ENCODE results near the gene RIMS3. TPM values are rescaled to one million over a fixed set of nuclear protein-coding genes. Genes with fewer than 3 reads are reported as not detected.

RIMS3 gene
- polyA plus RNA-seq, 2 donors: 0.35 to 0.56 TPM

DNA sequence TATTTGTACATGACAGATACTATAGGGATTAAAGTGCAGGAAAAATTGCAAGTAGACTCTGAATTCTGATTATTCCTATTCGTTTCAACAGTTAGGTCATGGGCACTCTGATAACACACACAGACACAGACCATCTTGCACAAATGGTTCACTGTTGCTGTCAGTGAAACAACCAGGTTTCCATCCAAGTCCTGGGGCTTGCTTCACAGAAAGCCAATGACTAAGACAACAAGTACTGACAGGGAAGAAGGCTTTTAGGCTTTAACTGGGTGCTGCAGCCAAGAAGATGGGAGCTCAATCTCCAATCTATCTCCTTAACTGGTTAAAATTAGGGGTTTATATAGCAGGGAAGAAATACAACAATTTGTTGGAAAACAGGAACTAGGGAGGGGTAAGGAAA lies 57.6 kb downstream of the RIMS3 start:
- WGBS, 2 donors: 38 to 46% methylated on average over 1 of the region's 1 CpG
- Histone ChIP-seq H3K36me3 (ENCODE audit: control insufficient read depth in 2 of 2, insufficient read depth in 2 of 2, low read length in 1 of 2) (no peaks in the 10 kb centered on the region), H3K27ac (ENCODE audit: low read depth in 2 of 2, low read length in 1 of 2) (no peak overlapping the region), H3K9me3 (ENCODE audit: control insufficient read depth in 2 of 2, insufficient read depth in 1 of 2, low read depth in 1 of 2, low read length in 1 of 2) (no peaks in the 10 kb centered on the region), H3K4me1 (ENCODE audit: control insufficient read depth in 2 of 2, insufficient read depth in 2 of 2, low read length in 1 of 2) (peaks cover 0 to 5% of the 10 kb centered on the region in 2 donors), H3K27me3 (ENCODE audit: control insufficient read depth in 1 of 2, insufficient read depth in 2 of 2, low read length in 2 of 2) (no peaks in the 10 kb centered on the region), H3K4me3 (ENCODE audit: low read depth in 1 of 2, low read length in 2 of 2) (no peak overlapping the region)

DNA sequence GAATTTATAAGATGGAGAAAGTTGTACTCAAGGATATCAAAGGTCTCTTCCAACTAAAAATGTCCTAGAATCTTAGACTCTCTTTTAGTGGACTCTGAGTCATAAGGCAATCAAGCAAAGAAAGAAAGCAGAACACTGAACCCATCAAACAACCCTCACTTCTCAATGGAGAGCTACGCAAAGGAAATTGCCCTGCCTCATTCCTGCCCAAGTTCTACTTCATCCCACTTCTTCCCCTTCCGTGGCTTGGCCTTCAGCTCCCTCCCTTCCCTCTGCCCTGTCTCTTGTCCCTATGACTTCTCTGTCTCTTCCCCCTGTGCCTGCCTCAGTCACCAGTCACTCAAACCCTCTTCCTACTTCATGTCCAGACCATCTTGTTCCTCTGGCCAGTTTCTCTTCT lies 58.5 kb downstream of the RIMS3 start:
- WGBS, 2 donors: 81 to 86% methylated on average over 2 of the region's 2 CpGs
- H3K4me3 ChIP-seq (ENCODE audit: low read depth in 1 of 2, low read length in 2 of 2): no peak overlapping the region
- no peaks in the 10 kb centered on the region for H3K36me3 ChIP-seq (ENCODE audit: control insufficient read depth in 2 of 2, insufficient read depth in 2 of 2, low read length in 1 of 2)
- H3K27me3 ChIP-seq (ENCODE audit: control insufficient read depth in 1 of 2, insufficient read depth in 2 of 2, low read length in 2 of 2): no peaks in the 10 kb centered on the region
- H3K9me3 ChIP-seq (ENCODE audit: control insufficient read depth in 2 of 2, insufficient read depth in 1 of 2, low read depth in 1 of 2, low read length in 1 of 2): no peaks in the 10 kb centered on the region
- H3K27ac ChIP-seq (ENCODE audit: low read depth in 2 of 2, low read length in 1 of 2): no peak overlapping the region
- no peaks in the 10 kb centered on the region for H3K4me1 ChIP-seq (ENCODE audit: control insufficient read depth in 2 of 2, insufficient read depth in 2 of 2, low read length in 1 of 2)

GRCh38 chr1:40606194-40606593 lies 59.3 kb downstream of the RIMS3 start:
- Histone ChIP-seq H3K36me3 (ENCODE audit: control insufficient read depth in 2 of 2, insufficient read depth in 2 of 2, low read length in 1 of 2) (no peaks in the 10 kb centered on the region), H3K27ac (ENCODE audit: low read depth in 2 of 2, low read length in 1 of 2) (no peak overlapping the region), H3K9me3 (ENCODE audit: control insufficient read depth in 2 of 2, insufficient read depth in 1 of 2, low read depth in 1 of 2, low read length in 1 of 2) (no peaks in the 10 kb centered on the region), H3K4me3 (ENCODE audit: low read depth in 1 of 2, low read length in 2 of 2) (no peak overlapping the region), H3K27me3 (ENCODE audit: control insufficient read depth in 1 of 2, insufficient read depth in 2 of 2, low read length in 2 of 2) (no peaks in the 10 kb centered on the region), H3K4me1 (ENCODE audit: control insufficient read depth in 2 of 2, insufficient read depth in 2 of 2, low read length in 1 of 2) (no peaks in the 10 kb centered on the region)
- WGBS, 2 donors: 68 to 74% methylated on average over 3 of the region's 3 CpGs

- Histone ChIP-seq H3K27me3 (ENCODE audit: control insufficient read depth in 1 of 2, insufficient read depth in 2 of 2, low read length in 2 of 2) (no peaks in the 10 kb centered on the region), H3K4me1 (ENCODE audit: control insufficient read depth in 2 of 2, insufficient read depth in 2 of 2, low read length in 1 of 2) (no peaks in the 10 kb centered on the region), H3K9me3 (ENCODE audit: control insufficient read depth in 2 of 2, insufficient read depth in 1 of 2, low read depth in 1 of 2, low read length in 1 of 2) (no peaks in the 10 kb centered on the region), H3K36me3 (ENCODE audit: control insufficient read depth in 2 of 2, insufficient read depth in 2 of 2, low read length in 1 of 2) (no peaks in the 10 kb centered on the region), H3K4me3 (ENCODE audit: low read depth in 1 of 2, low read length in 2 of 2) (no peak overlapping the region), H3K27ac (ENCODE audit: low read depth in 2 of 2, low read length in 1 of 2) (no peak overlapping the region)
- 91 to 94% methylated on average over 1 of the region's 1 CpG for WGBS, 2 donors
Measured at GRCh38 chr1:40599926-40600325, 65.6 kb downstream of the RIMS3 start.

DNA sequence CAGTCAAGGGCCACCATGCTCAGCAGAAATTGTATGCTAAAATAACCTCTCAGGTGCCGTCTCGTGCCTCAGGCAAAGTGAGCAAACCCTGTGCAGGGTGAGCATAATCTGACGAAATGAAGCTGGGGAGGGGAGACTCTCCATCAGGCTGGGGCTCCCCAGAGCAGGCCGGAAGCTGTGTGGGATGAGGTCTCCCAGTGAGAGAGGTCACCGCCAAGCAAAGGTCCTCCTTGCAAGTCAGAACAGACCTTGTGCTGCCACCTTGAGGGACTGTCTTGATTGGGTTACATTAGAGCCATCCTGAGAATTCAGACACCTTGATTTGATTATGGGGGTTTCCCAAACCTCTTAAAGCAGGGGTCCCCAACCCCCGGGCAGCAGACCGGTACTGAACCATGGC lies 69.9 kb downstream of the RIMS3 start:
- H3K36me3 ChIP-seq (ENCODE audit: control insufficient read depth in 2 of 2, insufficient read depth in 2 of 2, low read length in 1 of 2): no peaks in the 10 kb centered on the region
- H3K27ac ChIP-seq (ENCODE audit: low read depth in 2 of 2, low read length in 1 of 2): no peak overlapping the region
- no peaks in the 10 kb centered on the region for H3K27me3 ChIP-seq (ENCODE audit: control insufficient read depth in 1 of 2, insufficient read depth in 2 of 2, low read length in 2 of 2)
- WGBS, 2 donors: 82 to 92% methylated on average over 7 of the region's 7 CpGs
- H3K4me3 ChIP-seq (ENCODE audit: low read depth in 1 of 2, low read length in 2 of 2): no peak overlapping the region
- no peaks in the 10 kb centered on the region for H3K9me3 ChIP-seq (ENCODE audit: control insufficient read depth in 2 of 2, insufficient read depth in 1 of 2, low read depth in 1 of 2, low read length in 1 of 2)
- no peaks in the 10 kb centered on the region for H3K4me1 ChIP-seq (ENCODE audit: control insufficient read depth in 2 of 2, insufficient read depth in 2 of 2, low read length in 1 of 2)

DNA sequence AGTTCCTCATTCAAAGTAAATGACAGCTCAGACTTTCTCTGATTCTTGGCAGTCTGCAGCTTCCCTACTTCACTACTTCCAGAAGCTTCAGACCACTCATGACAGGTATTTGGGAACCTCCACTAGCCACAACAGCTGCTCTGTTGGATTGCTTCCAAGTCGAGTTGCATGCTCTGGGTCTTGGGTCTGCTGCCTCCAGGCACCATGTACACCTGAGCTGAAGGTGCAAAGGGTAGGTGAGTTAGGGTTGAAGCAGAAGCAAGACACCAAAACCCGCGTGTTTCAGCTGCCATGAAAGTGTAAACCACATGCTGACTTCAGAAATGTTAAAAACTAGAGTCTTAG lies 71.3 kb downstream of the RIMS3 start:
- 50 to 56% methylated on average over 3 of the region's 3 CpGs for WGBS, 2 donors

GRCh38 chr1:40593449-40594186 lies 71.9 kb downstream of the RIMS3 start:
- WGBS, 2 donors: 39 to 43% methylated on average over 8 of the region's 8 CpGs
- Histone ChIP-seq H3K4me3 (ENCODE audit: low read depth in 1 of 2, low read length in 2 of 2) (no peak overlapping the region), H3K9me3 (ENCODE audit: control insufficient read depth in 2 of 2, insufficient read depth in 1 of 2, low read depth in 1 of 2, low read length in 1 of 2) (no peaks in the 10 kb centered on the region), H3K36me3 (ENCODE audit: control insufficient read depth in 2 of 2, insufficient read depth in 2 of 2, low read length in 1 of 2) (no peaks in the 10 kb centered on the region), H3K4me1 (ENCODE audit: control insufficient read depth in 2 of 2, insufficient read depth in 2 of 2, low read length in 1 of 2) (no peaks in the 10 kb centered on the region), H3K27ac (ENCODE audit: low read depth in 2 of 2, low read length in 1 of 2) (no peak overlapping the region), H3K27me3 (ENCODE audit: control insufficient read depth in 1 of 2, insufficient read depth in 2 of 2, low read length in 2 of 2) (no peaks in the 10 kb centered on the region)

More for the DNA sequence above, 71.3 kb downstream of the RIMS3 start:
- Histone ChIP-seq H3K9me3 (ENCODE audit: control insufficient read depth in 2 of 2, insufficient read depth in 1 of 2, low read depth in 1 of 2, low read length in 1 of 2) (no peaks in the 10 kb centered on the region), H3K27ac (ENCODE audit: low read depth in 2 of 2, low read length in 1 of 2) (no peak overlapping the region), H3K4me1 (ENCODE audit: control insufficient read depth in 2 of 2, insufficient read depth in 2 of 2, low read length in 1 of 2) (no peaks in the 10 kb centered on the region), H3K4me3 (ENCODE audit: low read depth in 1 of 2, low read length in 2 of 2) (no peak overlapping the region), H3K36me3 (ENCODE audit: control insufficient read depth in 2 of 2, insufficient read depth in 2 of 2, low read length in 1 of 2) (no peaks in the 10 kb centered on the region), H3K27me3 (ENCODE audit: control insufficient read depth in 1 of 2, insufficient read depth in 2 of 2, low read length in 2 of 2) (no peaks in the 10 kb centered on the region)

DNA sequence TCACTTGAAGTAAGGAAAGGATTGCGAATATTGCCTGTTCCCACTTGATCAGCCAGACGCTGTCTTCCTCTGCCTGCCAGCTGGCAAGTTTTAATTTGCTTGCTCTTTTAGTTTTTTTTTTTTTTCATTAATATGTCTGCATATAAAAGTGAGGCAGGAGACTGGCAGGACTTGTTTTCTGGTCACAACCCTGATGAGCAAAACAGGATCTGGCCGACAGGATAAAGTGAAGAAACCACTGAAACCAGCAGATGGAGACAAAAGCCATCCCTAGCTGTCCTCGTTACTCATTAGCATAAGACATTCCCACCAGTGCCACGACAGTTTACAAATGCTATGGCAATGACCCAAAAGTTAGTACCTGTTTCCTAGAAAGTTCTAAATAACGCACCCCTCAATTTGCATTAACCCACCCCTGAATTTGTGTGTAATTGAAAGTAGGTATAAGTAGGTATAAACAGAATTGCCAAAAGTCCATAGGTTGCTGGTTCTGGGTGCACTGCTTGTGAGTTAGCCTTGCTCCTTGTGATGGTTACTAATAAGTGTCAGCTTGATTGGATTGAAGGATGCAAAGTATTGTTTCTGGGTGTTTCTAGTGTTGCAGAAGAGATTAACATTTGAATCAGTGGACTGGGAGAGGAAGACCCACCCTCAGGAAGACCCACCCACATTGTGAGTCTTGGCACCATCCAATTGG lies 73.2 kb downstream of the RIMS3 start:
- Histone ChIP-seq H3K27ac (ENCODE audit: low read depth in 2 of 2, low read length in 1 of 2) (no peak overlapping the region), H3K36me3 (ENCODE audit: control insufficient read depth in 2 of 2, insufficient read depth in 2 of 2, low read length in 1 of 2) (no peaks in the 10 kb centered on the region), H3K27me3 (ENCODE audit: control insufficient read depth in 1 of 2, insufficient read depth in 2 of 2, low read length in 2 of 2) (no peaks in the 10 kb centered on the region), H3K4me3 (ENCODE audit: low read depth in 1 of 2, low read length in 2 of 2) (no peak overlapping the region), H3K9me3 (ENCODE audit: control insufficient read depth in 2 of 2, insufficient read depth in 1 of 2, low read depth in 1 of 2, low read length in 1 of 2) (no peaks in the 10 kb centered on the region), H3K4me1 (ENCODE audit: control insufficient read depth in 2 of 2, insufficient read depth in 2 of 2, low read length in 1 of 2) (no peaks in the 10 kb centered on the region)
- 25 to 34% methylated on average over 6 of the region's 6 CpGs for WGBS, 2 donors

GRCh38 chr1:40588586-40588985 lies 76.9 kb downstream of the RIMS3 start:
- H3K36me3 ChIP-seq (ENCODE audit: control insufficient read depth in 2 of 2, insufficient read depth in 2 of 2, low read length in 1 of 2): no peaks in the 10 kb centered on the region
- 72 to 74% methylated on average over 2 of the region's 2 CpGs for WGBS, 2 donors
- H3K27ac ChIP-seq (ENCODE audit: low read depth in 2 of 2, low read length in 1 of 2): no peak overlapping the region
- H3K27me3 ChIP-seq (ENCODE audit: control insufficient read depth in 1 of 2, insufficient read depth in 2 of 2, low read length in 2 of 2): no peaks in the 10 kb centered on the region
- H3K9me3 ChIP-seq (ENCODE audit: control insufficient read depth in 2 of 2, insufficient read depth in 1 of 2, low read depth in 1 of 2, low read length in 1 of 2): no peaks in the 10 kb centered on the region
- no peaks in the 10 kb centered on the region for H3K4me1 ChIP-seq (ENCODE audit: control insufficient read depth in 2 of 2, insufficient read depth in 2 of 2, low read length in 1 of 2)
- no peak overlapping the region for H3K4me3 ChIP-seq (ENCODE audit: low read depth in 1 of 2, low read length in 2 of 2)

DNA sequence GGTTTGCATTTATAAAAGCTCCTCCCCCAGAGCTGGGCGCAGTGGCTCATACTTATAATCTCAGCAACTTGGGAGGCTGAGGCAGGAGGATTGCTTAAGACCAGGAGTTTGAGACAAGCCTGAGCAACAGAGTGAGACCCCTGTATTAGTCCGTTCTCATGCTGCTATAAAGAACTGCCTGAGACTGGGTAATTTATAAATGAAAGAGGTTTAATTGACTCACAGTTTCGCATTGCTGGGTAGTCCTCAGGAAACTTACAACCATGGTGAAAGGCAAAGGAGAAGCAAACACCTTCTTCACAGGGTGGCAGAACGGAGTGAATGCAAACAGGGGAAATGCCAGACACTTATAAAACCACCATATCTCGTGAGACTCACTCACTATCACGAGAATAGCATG lies 81.5 kb downstream of the RIMS3 start:
- Histone ChIP-seq H3K4me1 (ENCODE audit: control insufficient read depth in 2 of 2, insufficient read depth in 2 of 2, low read length in 1 of 2) (no peaks in the 10 kb centered on the region), H3K27ac (ENCODE audit: low read depth in 2 of 2, low read length in 1 of 2) (no peak overlapping the region), H3K36me3 (ENCODE audit: control insufficient read depth in 2 of 2, insufficient read depth in 2 of 2, low read length in 1 of 2) (no peaks in the 10 kb centered on the region), H3K9me3 (ENCODE audit: control insufficient read depth in 2 of 2, insufficient read depth in 1 of 2, low read depth in 1 of 2, low read length in 1 of 2) (no peaks in the 10 kb centered on the region), H3K27me3 (ENCODE audit: control insufficient read depth in 1 of 2, insufficient read depth in 2 of 2, low read length in 2 of 2) (no peaks in the 10 kb centered on the region), H3K4me3 (ENCODE audit: low read depth in 1 of 2, low read length in 2 of 2) (no peak overlapping the region)
- WGBS, 2 donors: 61 to 79% methylated on average over 6 of the region's 6 CpGs

All from esophagus (tissue), 2 donors.